ENCODE data around the gene BTNL9. TPM values are rescaled to one million over a fixed set of nuclear protein-coding genes. Genes with fewer than 3 reads are reported as not detected.
"Not testable (repeated sequence)": the region's sequence is repeated elsewhere in the genome, so short reads cannot be mapped to it uniquely, and the experiment has no call there.

Gene BTNL9
- total and polyA plus RNA-seq, 8 donors: 2.7 to 57.0 (median 6.2) TPM

- no peak for TF ChIP-seq CTCF (IDR thresholded peaks at IDR 0.05)
- ATAC-seq (no peak), FAIRE-seq (no peak), DNase-seq (peak in 1 of 6 donors; percentile 35)
- Histone ChIP-seq H3K36me3 (no peaks in the 10 kb centered on the region), H3K27ac (no peak overlapping the region), H3K4me1 (no peaks in the 10 kb centered on the region), H3K4me3 (no peak overlapping the region), H3K27me3 (peaks cover 0 to 6% (median 0%) of the 10 kb centered on the region in 4 donors), H3K9me3 (no peaks in the 10 kb centered on the region)
- intact Hi-C loops (cut with DNase I): no loop called here
- 24% methylated on average over 20 of the region's 22 CpGs for WGBS, 2 donors
Measured at GRCh38 chr5:181098762-181099601, 58.9 kb downstream of the BTNL9 start.

GRCh38 chr5:181099602-181100086 lies 59.6 kb downstream of the BTNL9 start:
- intact Hi-C loops (cut with DNase I): no loop called here
- Histone ChIP-seq H3K4me3 (no peak overlapping the region), H3K27me3 (peaks cover 0 to 6% (median 0%) of the 10 kb centered on the region in 4 donors), H3K27ac (no peak overlapping the region), H3K4me1 (no peaks in the 10 kb centered on the region), H3K9me3 (no peaks in the 10 kb centered on the region), H3K36me3 (no peaks in the 10 kb centered on the region)
- DNase-seq (no peak), FAIRE-seq (no peak), ATAC-seq (no peak)
- TF ChIP-seq CTCF (IDR thresholded peaks at IDR 0.05): no peak
- 49 to 50% methylated on average over 11 of the region's 11 CpGs for WGBS, 2 donors

- 3 to 6% methylated on average over 48 to 61 of the region's 62 CpGs for WGBS, 2 donors
- Histone ChIP-seq H3K4me3 (no peak overlapping the region), H3K36me3 (no peaks in the 10 kb centered on the region), H3K27me3 (peaks cover 0 to 6% (median 0%) of the 10 kb centered on the region in 4 donors), H3K27ac (no peak overlapping the region), H3K9me3 (no peaks in the 10 kb centered on the region), H3K4me1 (no peaks in the 10 kb centered on the region)
- ATAC-seq (no peak), DNase-seq (peak in 1 of 6 donors; percentile 72), FAIRE-seq (no peak)
- TF ChIP-seq CTCF (IDR thresholded peaks at IDR 0.05): no peak
- intact Hi-C loops (cut with DNase I): no loop called here
Measured at GRCh38 chr5:181100121-181100875, 60.2 kb downstream of the BTNL9 start.

GRCh38 chr5:181101030-181101641 lies 61.1 kb downstream of the BTNL9 start:
- not testable (repeated sequence) for H3K4me3 ChIP-seq, FAIRE-seq
- peak in 2 of 4 donors; percentile 44 to 51 for ATAC-seq

GRCh38 chr5:181101930-181102674 lies 62.0 kb downstream of the BTNL9 start:
- H3K4me1 ChIP-seq; H3K27ac ChIP-seq; H3K4me3 ChIP-seq; DNase-seq; H3K36me3 ChIP-seq; intact Hi-C loops (cut with DNase I); H3K9me3 ChIP-seq; ATAC-seq: not testable (repeated sequence)
- FAIRE-seq: peak; percentile 66
- no CpG with 5 or more reads among the region's 30 CpGs for WGBS, 2 donors
- peaks cover 0 to 11% (median 0%) of the 10 kb centered on the region in 4 donors for H3K27me3 ChIP-seq

More at GRCh38 chr5:181101030-181101641, 61.1 kb downstream of the BTNL9 start:
- intact Hi-C loops (cut with DNase I); H3K36me3 ChIP-seq; H3K4me1 ChIP-seq; H3K9me3 ChIP-seq; H3K27ac ChIP-seq; H3K27me3 ChIP-seq: not testable (repeated sequence)
- DNase-seq: peak in 1 of 6 donors; percentile 39
- 8% methylated on average over 5 to 11 of the region's 54 CpGs for WGBS, 2 donors

- peak in 1 of 6 donors; percentile 5 for DNase-seq
- peaks cover 0 to 19% (median 0%) of the 10 kb centered on the region in 4 donors for H3K27me3 ChIP-seq
- peak in 1 of 4 donors; percentile 19 for ATAC-seq
- intact Hi-C loops (cut with DNase I); H3K9me3 ChIP-seq; FAIRE-seq; H3K4me1 ChIP-seq; H3K36me3 ChIP-seq; H3K27ac ChIP-seq; H3K4me3 ChIP-seq: not testable (repeated sequence)
- WGBS, 2 donors: 7 to 15% methylated on average over 5 of the region's 5 CpGs
Measured at GRCh38 chr5:181104259-181104568, 64.1 kb downstream of the BTNL9 start.

GRCh38 chr5:181104606-181105390 lies 64.7 kb downstream of the BTNL9 start:
- intact Hi-C loops (cut with DNase I); ATAC-seq; H3K36me3 ChIP-seq; H3K27ac ChIP-seq; H3K4me3 ChIP-seq; H3K9me3 ChIP-seq; FAIRE-seq; H3K4me1 ChIP-seq: not testable (repeated sequence)
- DNase-seq: peak in 2 of 6 donors; percentile 5 to 35
- H3K27me3 ChIP-seq: peaks cover 0 to 13% (median 0%) of the 10 kb centered on the region in 4 donors
- 57 to 62% methylated on average over 19 to 20 of the region's 20 CpGs for WGBS, 2 donors
